Measurements from ENCODE around the gene SORCS1.

The SORCS1 gene

GRCh38 chr10:106987362-106987761 is 177.1 kb downstream of the SORCS1 start:
- H3K9ac ChIP-seq, result no peak overlapping the region
- H3K4me1 ChIP-seq, result no peaks in the 10 kb centered on the region
- H3K4me3 ChIP-seq (ENCODE audit: low read depth, low read length), result no peak overlapping the region
- TF ChIP-seq, protein P1, sequence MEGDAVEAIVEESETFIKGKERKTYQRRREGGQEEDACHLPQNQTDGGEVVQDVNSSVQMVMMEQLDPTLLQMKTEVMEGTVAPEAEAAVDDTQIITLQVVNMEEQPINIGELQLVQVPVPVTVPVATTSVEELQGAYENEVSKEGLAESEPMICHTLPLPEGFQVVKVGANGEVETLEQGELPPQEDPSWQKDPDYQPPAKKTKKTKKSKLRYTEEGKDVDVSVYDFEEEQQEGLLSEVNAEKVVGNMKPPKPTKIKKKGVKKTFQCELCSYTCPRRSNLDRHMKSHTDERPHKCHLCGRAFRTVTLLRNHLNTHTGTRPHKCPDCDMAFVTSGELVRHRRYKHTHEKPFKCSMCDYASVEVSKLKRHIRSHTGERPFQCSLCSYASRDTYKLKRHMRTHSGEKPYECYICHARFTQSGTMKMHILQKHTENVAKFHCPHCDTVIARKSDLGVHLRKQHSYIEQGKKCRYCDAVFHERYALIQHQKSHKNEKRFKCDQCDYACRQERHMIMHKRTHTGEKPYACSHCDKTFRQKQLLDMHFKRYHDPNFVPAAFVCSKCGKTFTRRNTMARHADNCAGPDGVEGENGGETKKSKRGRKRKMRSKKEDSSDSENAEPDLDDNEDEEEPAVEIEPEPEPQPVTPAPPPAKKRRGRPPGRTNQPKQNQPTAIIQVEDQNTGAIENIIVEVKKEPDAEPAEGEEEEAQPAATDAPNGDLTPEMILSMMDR (IDR thresholded peaks at IDR 0.05), result no peak
- no peak overlapping the region for H2AFZ ChIP-seq
- no peaks in the 10 kb centered on the region for H3K27me3 ChIP-seq (ENCODE audit: control insufficient read depth, insufficient read depth, low read length)
- no peak overlapping the region for H3K4me2 ChIP-seq (ENCODE audit: low read length)
- H3K36me3 ChIP-seq (ENCODE audit: control insufficient read depth, insufficient read depth, low read length), result no peaks in the 10 kb centered on the region
- no peak overlapping the region for H3K27ac ChIP-seq
- no peaks in the 10 kb centered on the region for H3K9me3 ChIP-seq (ENCODE audit: control insufficient read depth, low read length)
- H3K79me2 ChIP-seq, result no peaks in the 10 kb centered on the region

DNA sequence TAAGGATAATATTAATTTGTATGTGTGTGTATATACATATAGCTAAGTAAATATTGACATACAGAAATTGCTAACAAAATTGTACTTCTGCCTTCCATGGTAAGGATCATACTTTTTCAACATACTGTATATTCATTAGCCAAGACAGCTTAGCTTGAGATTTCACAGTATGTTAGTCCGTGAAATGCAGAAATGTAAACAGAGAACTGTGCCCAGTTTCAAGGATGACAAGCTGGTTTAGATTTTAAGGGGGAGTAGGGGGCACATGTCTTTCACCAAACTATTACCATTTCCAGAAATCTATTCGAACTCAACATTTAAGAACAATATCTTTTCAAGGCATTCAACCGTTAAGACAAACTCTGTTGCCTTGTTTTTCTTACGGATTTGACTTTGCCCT is 182.2 kb downstream of the SORCS1 start:
- TF ChIP-seq, protein P1 (IDR thresholded peaks at IDR 0.05), result no peak
- no peak overlapping the region for H2AFZ ChIP-seq
- H3K27ac ChIP-seq, result no peak overlapping the region

DNA sequence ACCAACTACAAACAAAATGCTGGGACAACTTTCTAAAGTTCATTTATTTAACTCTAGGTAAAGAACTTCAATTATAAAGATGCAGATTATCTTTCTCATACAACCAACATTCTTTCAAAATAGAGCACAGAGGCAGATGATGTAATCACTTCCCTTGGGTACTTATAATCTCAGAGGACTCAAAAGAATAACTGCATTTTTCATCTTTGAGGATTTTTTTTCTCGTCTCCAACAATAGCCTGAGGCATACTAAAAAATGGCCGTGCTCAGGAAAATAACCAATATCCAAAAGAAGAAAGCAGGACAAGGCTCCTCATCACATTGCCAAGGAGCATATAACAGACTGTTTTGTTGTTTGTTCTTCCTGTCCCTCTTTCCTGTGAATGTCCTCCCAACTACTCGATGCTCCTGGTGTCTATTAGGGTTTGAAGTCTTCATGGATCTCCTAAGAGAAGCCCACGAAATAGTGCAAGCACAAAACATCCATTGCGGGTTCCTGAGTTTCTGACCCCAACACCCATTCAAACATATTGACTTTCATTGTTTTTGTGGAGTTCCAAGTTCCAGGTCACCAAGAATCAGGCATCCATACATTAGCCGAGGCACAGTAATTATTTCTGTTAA is 182.9 kb downstream of the SORCS1 start:
- TF ChIP-seq, protein P1 (IDR thresholded peaks at IDR 0.05), result no peak

More for the DNA sequence above, 182.2 kb downstream of the SORCS1 start:
- H3K4me3 ChIP-seq (ENCODE audit: low read depth, low read length), result no peak overlapping the region
- H3K9ac ChIP-seq, result no peak overlapping the region
- H3K4me1 ChIP-seq, result no peaks in the 10 kb centered on the region
- no peaks in the 10 kb centered on the region for H3K79me2 ChIP-seq
- no peaks in the 10 kb centered on the region for H3K27me3 ChIP-seq (ENCODE audit: control insufficient read depth, insufficient read depth, low read length)
- H3K9me3 ChIP-seq (ENCODE audit: control insufficient read depth, low read length), result no peaks in the 10 kb centered on the region
- H3K36me3 ChIP-seq (ENCODE audit: control insufficient read depth, insufficient read depth, low read length), result no peaks in the 10 kb centered on the region
- H3K4me2 ChIP-seq (ENCODE audit: low read length), result no peak overlapping the region

DNA sequence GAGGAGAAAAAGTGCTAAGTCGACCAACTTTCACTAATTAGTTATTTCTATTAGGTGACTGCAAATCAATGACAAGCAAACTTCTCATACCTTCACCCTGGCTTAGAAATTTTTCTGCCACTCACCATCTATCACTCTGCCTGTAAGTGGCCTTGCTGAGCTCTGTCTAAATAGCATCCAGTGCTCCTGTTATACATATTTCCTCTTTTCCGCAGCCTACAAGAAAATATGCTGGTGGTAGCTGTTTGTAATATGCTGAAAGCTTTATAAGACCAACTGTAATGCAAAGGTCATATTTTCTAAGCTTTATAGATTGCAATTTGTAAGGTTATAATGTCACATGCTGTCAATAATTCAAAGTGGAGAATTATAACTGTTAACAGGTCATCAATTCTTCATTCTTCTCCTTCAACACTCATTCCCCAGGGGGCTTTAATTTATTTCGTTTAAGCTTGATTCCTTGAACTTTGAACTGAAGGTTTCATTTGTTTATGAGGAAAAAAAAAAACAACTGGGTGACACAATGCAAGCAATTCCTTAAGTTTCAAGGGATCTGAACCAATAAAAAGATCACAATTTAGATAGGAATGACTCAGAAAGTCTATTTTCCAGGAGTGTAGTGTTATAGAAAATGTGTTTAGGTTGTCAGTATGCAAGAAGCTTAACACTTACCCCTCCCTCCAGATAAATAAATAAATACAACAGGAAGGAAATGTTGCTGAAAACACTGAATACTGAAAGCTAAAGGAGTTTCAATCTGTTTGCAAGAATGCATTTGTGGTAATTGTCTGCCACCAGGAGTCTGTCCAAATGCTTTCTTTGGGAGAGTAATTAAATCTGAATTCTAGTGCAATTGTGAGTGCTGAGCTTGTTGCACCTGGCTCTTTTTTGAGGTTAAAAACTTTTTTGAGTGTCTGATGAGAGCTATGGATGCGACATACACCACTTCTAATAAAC is 183.7 kb downstream of the SORCS1 start:
- no peak overlapping the region for H3K9ac ChIP-seq
- no peaks in the 10 kb centered on the region for H3K4me1 ChIP-seq
- no peaks in the 10 kb centered on the region for H3K27me3 ChIP-seq (ENCODE audit: control insufficient read depth, insufficient read depth, low read length)
- no peaks in the 10 kb centered on the region for H3K36me3 ChIP-seq (ENCODE audit: control insufficient read depth, insufficient read depth, low read length)
- H3K4me2 ChIP-seq (ENCODE audit: low read length), result no peak overlapping the region
- no peak overlapping the region for H2AFZ ChIP-seq
- H3K9me3 ChIP-seq (ENCODE audit: control insufficient read depth, low read length), result no peaks in the 10 kb centered on the region
- TF ChIP-seq, protein P1 (IDR thresholded peaks at IDR 0.05), result no peak
- no peak overlapping the region for H3K27ac ChIP-seq
- H3K79me2 ChIP-seq, result no peaks in the 10 kb centered on the region
- no peak overlapping the region for H3K4me3 ChIP-seq (ENCODE audit: low read depth, low read length)

More for the DNA sequence above, 182.9 kb downstream of the SORCS1 start:
- no peaks in the 10 kb centered on the region for H3K9me3 ChIP-seq (ENCODE audit: control insufficient read depth, low read length)
- no peak overlapping the region for H3K4me3 ChIP-seq (ENCODE audit: low read depth, low read length)
- no peak overlapping the region for H3K27ac ChIP-seq
- H3K9ac ChIP-seq, result no peak overlapping the region
- no peaks in the 10 kb centered on the region for H3K79me2 ChIP-seq
- no peak overlapping the region for H3K4me2 ChIP-seq (ENCODE audit: low read length)
- H3K27me3 ChIP-seq (ENCODE audit: control insufficient read depth, insufficient read depth, low read length), result no peaks in the 10 kb centered on the region
- no peaks in the 10 kb centered on the region for H3K36me3 ChIP-seq (ENCODE audit: control insufficient read depth, insufficient read depth, low read length)
- H3K4me1 ChIP-seq, result no peaks in the 10 kb centered on the region
- no peak overlapping the region for H2AFZ ChIP-seq
